T-helper 17 cell (primary cell): ENCODE data around the gene NR2C2. TPM values are rescaled to one million over a fixed set of nuclear protein-coding genes. Genes with fewer than 3 reads are reported as not detected.

Experiments used
- ATAC-seq: fragments of 150-1000 bp; cut with Tn5 transposase; 2 replicates; pipeline ENCODE4 v1.10.0; 2021; ENCODE audit warnings: mild to moderate bottlenecking, moderate library complexity
- DNase-seq, 3 donors: peaks; one replicate each; pipeline versions ENCODE4 v3.0.0 to v3.0.0-alpha.2; 2020 to 2021
- H3K9me3 ChIP-seq: one replicate; pipeline ENCODE4 v1.7.0; 2013; ENCODE audit warnings: low read length, mild to moderate bottlenecking; ENCODE audit not compliant: control insufficient read depth, poor library complexity, severe bottlenecking
- H3K27ac Mint-ChIP-seq: one replicate; pipeline ENCODE4 v1.8.0; 2022; ENCODE audit warnings: mild to moderate bottlenecking, moderate library complexity, mixed read lengths
- H3K27me3 Mint-ChIP-seq: one replicate; pipeline ENCODE4 v1.8.0; 2022; ENCODE audit warnings: mixed read lengths
- H3K36me3 Mint-ChIP-seq: one replicate; pipeline ENCODE4 v1.8.0; 2022; ENCODE audit warnings: low read depth, mixed read lengths
- H3K4me1 Mint-ChIP-seq: one replicate; pipeline ENCODE4 v1.8.0; 2022; ENCODE audit warnings: mild to moderate bottlenecking, mixed read lengths
- H3K4me3 Mint-ChIP-seq: one replicate; pipeline ENCODE4 v1.8.0; 2022; ENCODE audit warnings: mild to moderate bottlenecking, moderate library complexity, mixed read lengths
- total RNA-seq, 4 donors: library from RNA in 2 of 4; stranded (reverse) in 2 of 4; gene quantifications; one replicate each; pipeline ENCODE4 v1.2.3 and lab custom pipeline; 2022 to 2026

NR2C2 gene
- total RNA-seq, 2 donors from 2014 or later: 47.1 to 48.3 TPM

- H3K9me3 ChIP-seq: no peaks in the 10 kb centered on the region
- ATAC-seq (no peak), DNase-seq (no peak)
- Mint-ChIP-seq H3K4me1 (no peaks in the 10 kb centered on the region), H3K4me3 (no peak overlapping the region), H3K36me3 (no peaks in the 10 kb centered on the region), H3K27me3 (no peaks in the 10 kb centered on the region), H3K27ac (no peak overlapping the region)
These were observed 20.8 kb upstream of the NR2C2 start for GRCh38 chr3:14926592-14926991.

DNA sequence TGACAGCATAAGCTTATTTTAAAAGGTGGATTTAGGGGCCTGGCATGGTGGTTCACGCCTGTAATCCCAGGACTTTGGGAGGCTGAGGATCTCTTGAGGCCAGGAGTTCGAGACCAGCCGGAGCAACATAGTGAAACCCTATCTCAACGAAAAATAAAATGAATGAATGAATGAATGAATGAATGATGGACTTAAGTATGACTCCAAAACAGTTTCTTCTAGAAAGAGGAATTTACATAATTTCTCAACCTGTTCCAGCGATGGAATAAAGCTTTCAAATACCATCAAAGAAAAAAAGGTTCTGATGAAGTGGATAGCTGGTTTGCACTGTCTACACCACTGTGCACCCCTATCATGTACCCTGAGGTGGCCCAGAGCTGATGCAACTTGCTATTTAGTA, 20.1 kb upstream of the NR2C2 start:
- H3K9me3 ChIP-seq: no peaks in the 10 kb centered on the region
- H3K36me3 Mint-ChIP-seq: no peaks in the 10 kb centered on the region
- H3K4me1 Mint-ChIP-seq: no peaks in the 10 kb centered on the region
- DNase-seq: no peak
- no peak overlapping the region for H3K27ac Mint-ChIP-seq
- H3K4me3 Mint-ChIP-seq: no peak overlapping the region
- H3K27me3 Mint-ChIP-seq: no peaks in the 10 kb centered on the region
- no peak for ATAC-seq

DNA sequence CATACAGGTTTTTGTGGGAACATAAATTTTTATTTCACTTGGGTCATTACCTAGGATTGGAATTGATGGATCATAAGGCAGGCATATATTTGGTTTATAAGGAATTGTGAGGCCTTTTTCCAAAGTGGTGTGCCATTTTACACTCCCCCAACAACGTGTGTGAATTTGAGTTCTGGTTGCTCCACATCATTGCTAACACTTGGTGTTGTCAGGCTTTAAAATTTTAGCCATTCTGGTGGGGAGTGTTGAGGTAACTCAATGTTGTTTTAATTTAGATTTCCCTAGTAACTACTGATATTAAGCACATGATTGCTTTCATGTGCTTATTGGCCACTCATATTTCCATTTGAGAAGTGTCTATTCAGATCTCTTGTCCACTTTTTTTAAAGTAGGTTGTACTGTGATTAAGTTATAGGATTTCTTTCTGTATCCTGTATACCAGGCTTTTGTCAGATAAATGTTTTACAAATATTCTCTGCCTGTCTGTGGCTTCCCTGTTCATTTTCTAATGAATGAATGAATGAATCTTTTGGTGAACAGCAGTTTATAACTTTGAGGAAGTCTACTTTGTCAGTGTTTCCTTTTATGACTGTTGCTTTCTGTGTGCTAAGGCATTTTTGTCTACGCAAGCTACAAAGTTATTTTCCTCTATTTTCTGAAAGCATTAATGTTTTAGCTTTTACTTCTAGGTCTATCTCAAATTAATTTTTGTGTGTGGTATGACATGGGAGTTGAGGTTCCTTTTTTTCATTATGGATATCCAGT, 17.9 kb upstream of the NR2C2 start:
- Mint-ChIP-seq H3K36me3 (no peaks in the 10 kb centered on the region), H3K27ac (no peak overlapping the region), H3K4me1 (no peaks in the 10 kb centered on the region), H3K4me3 (no peak overlapping the region), H3K27me3 (peaks cover 4% of the 10 kb centered on the region)
- DNase-seq (no peak), ATAC-seq (no peak)
- no peaks in the 10 kb centered on the region for H3K9me3 ChIP-seq

DNA sequence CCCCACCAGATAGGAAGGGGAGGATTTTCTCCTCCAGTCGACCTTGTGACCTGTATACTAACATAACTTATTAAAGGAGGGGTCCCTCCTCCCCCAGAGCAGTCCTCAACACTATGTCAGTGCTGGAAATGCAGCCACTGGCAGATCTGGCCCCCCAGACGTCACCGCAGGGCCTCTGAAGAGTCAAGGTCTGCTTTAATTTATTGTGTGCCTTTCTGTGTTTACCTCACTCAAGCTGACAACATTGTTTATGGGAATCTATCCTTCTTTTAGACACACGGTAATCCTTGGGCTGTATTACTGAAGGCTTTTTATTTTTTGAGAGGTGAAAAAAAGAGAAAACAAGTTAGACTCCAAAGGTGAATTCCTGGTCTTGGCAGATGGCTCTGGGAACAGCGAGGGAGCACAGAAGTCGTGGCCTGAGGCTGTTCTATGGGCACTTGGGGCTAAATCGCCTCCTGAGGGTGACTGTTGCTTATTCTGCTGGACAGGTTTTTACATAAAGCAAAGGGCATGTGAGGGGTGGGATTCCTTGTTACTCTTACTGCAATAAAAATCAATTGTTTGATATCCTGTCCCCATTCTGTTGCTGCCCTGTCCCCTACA, 13.5 kb upstream of the NR2C2 start:
- no peak overlapping the region for H3K27ac Mint-ChIP-seq
- no peaks in the 10 kb centered on the region for H3K36me3 Mint-ChIP-seq
- no peaks in the 10 kb centered on the region for H3K9me3 ChIP-seq
- DNase-seq (no peak), ATAC-seq (no peak)
- no peak overlapping the region for H3K4me3 Mint-ChIP-seq
- no peaks in the 10 kb centered on the region for H3K4me1 Mint-ChIP-seq
- peaks cover 4% of the 10 kb centered on the region for H3K27me3 Mint-ChIP-seq

GRCh38 chr3:14935592-14936345, 11.6 kb upstream of the NR2C2 start:
- peak overlapping the region; percentile 4 for H3K27ac Mint-ChIP-seq
- no peaks in the 10 kb centered on the region for H3K9me3 ChIP-seq
- DNase-seq: no peak
- no peak overlapping the region for H3K4me3 Mint-ChIP-seq
- no peak for ATAC-seq
- H3K36me3 Mint-ChIP-seq: no peaks in the 10 kb centered on the region
- no peaks in the 10 kb centered on the region for H3K4me1 Mint-ChIP-seq
- peaks cover 4% of the 10 kb centered on the region for H3K27me3 Mint-ChIP-seq

DNA sequence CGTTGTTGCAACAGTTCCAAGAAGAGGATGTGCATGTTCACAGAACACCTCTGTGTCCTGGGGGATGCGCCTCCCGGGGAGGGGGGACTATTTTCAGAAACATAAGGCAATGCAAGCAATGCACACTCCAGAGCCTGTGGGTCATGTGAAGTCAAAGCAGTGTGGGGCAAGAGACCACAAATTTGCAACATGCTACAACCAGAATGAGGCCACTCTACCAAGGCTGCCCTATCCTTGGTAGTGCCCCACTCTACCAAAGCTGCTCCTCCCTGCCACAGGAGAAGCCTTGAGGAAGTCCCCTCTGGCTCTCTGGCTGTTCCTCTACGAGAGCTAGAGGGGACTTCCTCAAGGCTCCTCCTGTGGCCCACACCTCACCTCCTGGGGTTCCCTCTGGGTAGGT, 8.4 kb upstream of the NR2C2 start:
- H3K9me3 ChIP-seq: no peaks in the 10 kb centered on the region
- no peak for ATAC-seq
- peaks cover 5% of the 10 kb centered on the region for H3K4me1 Mint-ChIP-seq
- no peak for DNase-seq
- no peaks in the 10 kb centered on the region for H3K36me3 Mint-ChIP-seq
- no peak overlapping the region for H3K27ac Mint-ChIP-seq
- H3K27me3 Mint-ChIP-seq: no peaks in the 10 kb centered on the region
- H3K4me3 Mint-ChIP-seq: no peak overlapping the region

DNA sequence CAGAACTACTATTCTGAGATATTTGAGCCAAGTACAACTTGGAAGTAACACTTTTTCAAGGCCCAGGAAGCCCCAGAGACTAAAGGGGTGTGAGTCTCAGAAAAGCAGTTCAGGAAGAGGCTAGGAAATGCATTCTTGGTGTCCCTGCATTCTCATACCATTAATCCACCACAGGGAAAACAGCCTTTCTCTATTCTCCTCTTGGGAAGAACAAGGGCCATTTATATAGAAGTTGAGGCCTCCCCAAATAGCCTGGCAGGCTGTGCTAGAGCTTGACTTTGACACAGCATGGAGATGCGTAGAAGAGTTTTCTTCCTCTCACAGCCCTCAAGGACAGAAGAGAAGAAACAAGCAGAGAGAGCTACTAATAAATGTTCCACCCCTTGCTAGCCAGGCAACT, 5.5 kb upstream of the NR2C2 start:
- H3K27ac Mint-ChIP-seq: peak overlapping the region; percentile 59

GRCh38 chr3:14943042-14943441, 4.3 kb upstream of the NR2C2 start:
- Mint-ChIP-seq H3K4me3 (no peak overlapping the region), H3K27ac (no peak overlapping the region), H3K27me3 (no peaks in the 10 kb centered on the region), H3K4me1 (peaks cover 19% of the 10 kb centered on the region), H3K36me3 (peaks cover 2% of the 10 kb centered on the region)
- ATAC-seq (no peak), DNase-seq (no peak)
- H3K9me3 ChIP-seq: no peaks in the 10 kb centered on the region

More for the DNA sequence above, 5.5 kb upstream of the NR2C2 start:
- no peak for ATAC-seq
- no peaks in the 10 kb centered on the region for H3K9me3 ChIP-seq
- DNase-seq: no peak
- Mint-ChIP-seq H3K4me3 (no peak overlapping the region), H3K36me3 (peaks cover 2% of the 10 kb centered on the region), H3K4me1 (peaks cover 16% of the 10 kb centered on the region), H3K27me3 (no peaks in the 10 kb centered on the region)

DNA sequence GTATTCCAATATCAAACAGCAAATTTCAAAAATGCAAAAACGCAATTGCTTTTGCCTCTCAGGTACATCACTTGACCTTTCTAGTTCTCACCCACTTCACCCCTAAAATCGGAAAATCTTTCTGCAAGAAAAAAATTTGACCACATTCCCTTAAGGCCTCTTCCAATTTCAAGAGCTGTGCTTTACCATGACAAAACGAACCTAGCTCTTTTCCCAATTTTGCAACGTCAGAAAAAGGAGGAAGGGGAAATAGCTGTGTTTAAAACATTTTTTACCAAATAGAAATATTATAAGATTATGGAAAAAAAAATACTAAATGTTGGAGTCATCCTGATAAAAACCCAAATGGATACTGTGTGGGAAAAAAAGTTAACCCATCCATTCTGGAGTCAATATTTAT, 1.1 kb upstream of the NR2C2 start:
- Mint-ChIP-seq H3K36me3 (peaks cover 2% of the 10 kb centered on the region), H3K4me3 (peak overlapping the region; percentile 99), H3K4me1 (peaks cover 33% of the 10 kb centered on the region), H3K27me3 (no peaks in the 10 kb centered on the region), H3K27ac (peak overlapping the region; percentile 99)
- ATAC-seq (no peak), DNase-seq (no peak)
- H3K9me3 ChIP-seq: no peaks in the 10 kb centered on the region

- Mint-ChIP-seq H3K4me3 (peak overlapping the region; percentile 99), H3K36me3 (peaks cover 2% of the 10 kb centered on the region), H3K27me3 (no peaks in the 10 kb centered on the region), H3K27ac (peak overlapping the region; percentile 99), H3K4me1 (peaks cover 37% of the 10 kb centered on the region)
- ATAC-seq (no peak), DNase-seq (no peak)
- no peaks in the 10 kb centered on the region for H3K9me3 ChIP-seq
These were observed 664 bp upstream of the NR2C2 start for GRCh38 chr3:14946739-14947099.

GRCh38 chr3:14947886-14948608, 664 bp downstream of the NR2C2 start:
- peak; percentile 91 to 94 (median 93) for DNase-seq
- peak; percentile 91 for ATAC-seq
- H3K27me3 Mint-ChIP-seq: no peaks in the 10 kb centered on the region
- peaks cover 43% of the 10 kb centered on the region for H3K4me1 Mint-ChIP-seq
- peak overlapping the region; percentile 99 for H3K27ac Mint-ChIP-seq
- H3K9me3 ChIP-seq: no peaks in the 10 kb centered on the region
- peaks cover 2% of the 10 kb centered on the region for H3K36me3 Mint-ChIP-seq
- peak overlapping the region; percentile 99 for H3K4me3 Mint-ChIP-seq

GRCh38 chr3:14948609-14949038, 1.2 kb downstream of the NR2C2 start:
- Mint-ChIP-seq H3K27me3 (no peaks in the 10 kb centered on the region), H3K27ac (peak overlapping the region; percentile 99), H3K36me3 (peaks cover 2% of the 10 kb centered on the region), H3K4me3 (peak overlapping the region; percentile 99), H3K4me1 (peaks cover 42% of the 10 kb centered on the region)
- DNase-seq (no peak), ATAC-seq (no peak)
- no peaks in the 10 kb centered on the region for H3K9me3 ChIP-seq

GRCh38 chr3:14949126-14949525, 1.7 kb downstream of the NR2C2 start:
- Mint-ChIP-seq H3K4me3 (peak overlapping the region; percentile 99), H3K27me3 (no peaks in the 10 kb centered on the region), H3K36me3 (peaks cover 2% of the 10 kb centered on the region), H3K27ac (peak overlapping the region; percentile 99), H3K4me1 (peaks cover 42% of the 10 kb centered on the region)
- DNase-seq (no peak), ATAC-seq (no peak)
- H3K9me3 ChIP-seq: no peaks in the 10 kb centered on the region
